HAP-1 (cell line): ENCODE data around the gene COA5.

ENCODE experiments used
- DNase-seq, 2 experiments: peaks; one replicate each; pipeline ENCODE4 v3.0.0-alpha.2; 2016 to 2020; ENCODE audit warnings: low spot score in 2 of 2
- H3K27me3 ChIP-seq: fragments of 250-450 bp; sonication (Bioruptor Pico); 2 replicates; pipeline ENCODE4 v1.5.1; 2020; ENCODE audit warnings: low read depth, mild to moderate bottlenecking, moderate library complexity
- H3K36me3 ChIP-seq: fragments of 250-450 bp; sonication (Bioruptor Pico); replicated peaks from 2 replicates; pipeline ENCODE4 v1.5.1; 2020; ENCODE audit warnings: mild to moderate bottlenecking
- H3K4me1 ChIP-seq: fragments of 250-450 bp; sonication (Bioruptor Pico); 2 replicates; pipeline ENCODE4 v1.5.1; 2020; ENCODE audit warnings: mild to moderate bottlenecking
- H3K4me3 ChIP-seq: fragments of 250-450 bp; sonication (Bioruptor Pico); 2 replicates; pipeline ENCODE4 v1.5.1; 2020; ENCODE audit warnings: mild to moderate bottlenecking, moderate library complexity
- H3K9me3 ChIP-seq: fragments of 250-450 bp; sonication (Bioruptor Pico); 2 replicates; pipeline ENCODE4 v1.5.1; 2020; ENCODE audit warnings: mild to moderate bottlenecking, moderate library complexity
- in situ Hi-C: fragments of 300-500 bp; cut with MboI; formaldehyde crosslinking; loops from 3 replicates; pipeline ENCODE4 v1.14.3; 2020; ENCODE audit warnings: low sequenced_read_pairs, inconsistent platforms, mixed read lengths

The COA5 gene

DNA sequence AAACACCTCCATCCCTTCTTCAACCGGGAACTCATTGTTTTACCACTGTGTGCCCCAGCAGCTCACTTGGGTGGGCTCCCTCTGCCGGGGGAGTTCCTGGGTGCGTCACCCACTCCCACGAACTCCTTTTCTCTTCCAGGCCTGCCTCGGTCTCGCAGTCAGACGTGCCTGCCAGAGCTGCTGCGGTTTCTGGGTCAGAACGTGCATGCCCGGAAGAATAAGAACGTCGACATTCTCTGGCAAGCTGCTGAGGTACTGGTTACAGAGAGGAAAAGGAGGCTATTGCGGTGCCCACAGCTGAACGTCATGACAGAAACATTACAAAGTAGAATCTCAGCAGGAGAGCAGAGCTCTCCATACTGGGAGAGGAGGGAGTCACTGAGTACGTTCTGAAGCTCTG is 35.6 kb downstream of the COA5 start:
- H3K36me3 ChIP-seq: peaks cover 24% of the 10 kb centered on the region
- in situ Hi-C loops: no loop called here

DNA sequence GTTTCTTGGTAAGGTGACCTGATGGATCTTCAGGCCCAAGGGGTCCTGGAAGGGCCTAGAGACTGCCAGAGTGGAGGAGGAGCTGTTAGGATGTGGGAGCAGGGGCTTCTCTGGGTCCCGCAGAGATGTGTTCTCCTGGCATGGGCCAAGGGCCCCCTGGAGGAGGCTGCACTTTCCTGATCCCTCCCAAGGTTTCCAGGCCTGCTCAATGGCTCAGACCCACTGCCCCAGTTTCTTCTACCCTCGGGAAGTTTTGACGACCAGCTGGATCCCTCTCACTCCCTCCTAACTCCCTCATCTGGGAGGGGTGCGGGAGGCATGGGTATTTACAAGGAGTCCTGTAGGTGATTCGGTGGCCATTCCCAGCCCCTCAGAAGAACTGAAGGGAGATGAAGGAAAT is 36.1 kb downstream of the COA5 start:
- DNase-seq: no peak
- Histone ChIP-seq H3K4me3 (no peak overlapping the region), H3K4me1 (no peaks in the 10 kb centered on the region), H3K36me3 (peaks cover 24% of the 10 kb centered on the region), H3K9me3 (no peaks in the 10 kb centered on the region), H3K27me3 (no peaks in the 10 kb centered on the region)
- in situ Hi-C loops: no loop called here

More for the DNA sequence above, 35.6 kb downstream of the COA5 start:
- no peak overlapping the region for H3K4me3 ChIP-seq
- H3K9me3 ChIP-seq: no peaks in the 10 kb centered on the region
- H3K27me3 ChIP-seq: no peaks in the 10 kb centered on the region
- no peaks in the 10 kb centered on the region for H3K4me1 ChIP-seq
- no peak for DNase-seq

DNA sequence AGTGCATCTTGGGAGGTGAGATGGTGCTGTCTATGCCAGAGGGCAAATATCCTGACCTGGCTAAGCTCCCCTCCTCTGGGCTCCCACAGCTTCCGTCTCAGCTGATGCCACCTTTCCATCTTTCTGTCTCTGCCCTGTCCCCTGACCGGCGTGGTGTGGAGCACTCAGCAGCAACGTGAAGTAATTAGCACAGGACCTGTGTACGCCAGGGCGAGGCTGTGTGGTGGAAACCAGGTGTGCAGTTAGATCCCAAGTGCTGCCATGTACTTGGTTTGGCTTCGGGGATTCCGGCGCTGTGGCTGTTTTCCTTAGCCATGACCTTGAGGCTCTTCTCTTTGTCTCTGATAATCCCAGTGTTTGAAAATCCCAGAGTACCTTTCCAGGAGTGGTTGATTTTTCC is 36.5 kb downstream of the COA5 start:
- no peak for DNase-seq
- peaks cover 24% of the 10 kb centered on the region for H3K36me3 ChIP-seq
- H3K4me1 ChIP-seq: no peaks in the 10 kb centered on the region
- no peaks in the 10 kb centered on the region for H3K9me3 ChIP-seq
- H3K27me3 ChIP-seq: no peaks in the 10 kb centered on the region
- no peak overlapping the region for H3K4me3 ChIP-seq
- in situ Hi-C loops: no loop called here

DNA sequence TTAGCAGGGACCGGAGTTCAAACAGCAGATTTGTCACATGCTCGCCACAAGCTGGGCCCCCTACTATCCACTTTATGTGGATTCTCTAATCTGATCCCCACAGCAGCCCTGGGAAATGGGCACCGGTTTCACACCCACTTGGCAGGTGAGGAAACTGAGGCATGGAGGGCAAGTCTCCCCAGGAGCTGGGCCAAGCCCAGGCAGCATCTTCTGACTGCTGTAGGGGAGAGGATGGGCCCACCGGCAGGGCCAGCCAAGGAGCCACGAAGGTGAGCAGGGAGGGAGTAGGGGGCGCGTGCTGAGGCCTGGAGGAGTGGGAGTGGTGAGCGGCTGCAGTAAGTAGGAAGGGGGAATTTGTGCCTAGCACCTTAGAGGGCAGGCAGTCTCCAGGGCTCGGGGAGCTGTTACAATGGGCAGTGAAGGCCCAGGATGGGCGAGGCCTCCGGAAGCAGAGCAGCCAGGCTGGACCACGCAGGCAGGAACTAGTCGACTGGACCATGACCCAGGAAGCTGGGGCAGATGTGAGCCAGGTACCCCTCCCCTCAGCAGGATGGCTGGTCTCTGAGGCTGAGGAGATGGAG is 37.1 kb downstream of the COA5 start:
- DNase-seq: no peak
- in situ Hi-C loops: no loop called here
- H3K27me3 ChIP-seq: no peaks in the 10 kb centered on the region
- H3K36me3 ChIP-seq: peaks cover 24% of the 10 kb centered on the region
- H3K4me3 ChIP-seq: no peak overlapping the region
- no peaks in the 10 kb centered on the region for H3K9me3 ChIP-seq
- H3K4me1 ChIP-seq: no peaks in the 10 kb centered on the region

DNA sequence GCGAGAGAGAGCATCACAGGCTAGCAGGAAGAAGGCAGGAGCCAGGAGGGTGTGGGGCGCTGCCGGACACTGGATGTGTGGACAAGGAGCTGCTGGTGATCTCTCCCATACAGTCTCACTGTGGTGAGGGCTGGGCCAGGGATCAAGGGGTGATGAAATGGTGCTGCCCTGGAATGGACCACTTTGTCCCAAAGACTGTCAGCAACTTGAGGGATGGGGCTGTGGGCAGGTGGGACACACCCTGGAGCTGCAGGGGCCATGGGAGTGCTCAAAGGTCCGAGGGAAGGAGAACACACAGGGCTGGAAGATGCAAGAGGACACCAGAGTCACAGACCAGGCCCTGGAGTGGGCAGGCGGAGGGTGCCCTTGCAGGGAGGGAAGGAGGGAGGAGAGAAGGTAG is 38.0 kb downstream of the COA5 start:
- H3K4me1 ChIP-seq: no peaks in the 10 kb centered on the region
- no peak overlapping the region for H3K4me3 ChIP-seq
- no peaks in the 10 kb centered on the region for H3K27me3 ChIP-seq
- in situ Hi-C loops: no loop called here
- peaks cover 24% of the 10 kb centered on the region for H3K36me3 ChIP-seq
- no peak for DNase-seq
- H3K9me3 ChIP-seq: no peaks in the 10 kb centered on the region

DNA sequence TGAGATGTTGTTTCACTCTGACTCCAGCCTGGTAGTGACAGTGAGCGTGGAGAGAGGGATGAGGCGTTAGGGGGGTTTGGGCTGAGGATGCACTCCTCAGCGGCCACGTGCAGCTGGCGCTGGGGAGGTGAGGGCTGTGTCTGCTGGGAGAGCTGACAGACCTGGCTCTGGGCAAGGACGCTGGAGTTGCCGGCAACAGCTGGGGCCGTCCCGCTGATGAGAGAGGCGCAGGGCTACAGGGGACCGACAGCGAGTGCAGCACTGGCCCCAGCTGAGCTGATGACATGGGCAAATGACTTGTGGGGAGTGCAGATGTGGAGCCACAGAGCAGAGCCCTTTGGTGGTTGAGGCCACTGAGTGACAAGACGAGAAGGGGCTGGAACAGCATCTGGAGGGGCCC is 38.4 kb downstream of the COA5 start:
- in situ Hi-C loops: no loop called here
- Histone ChIP-seq H3K36me3 (peaks cover 28% of the 10 kb centered on the region), H3K4me1 (no peaks in the 10 kb centered on the region), H3K9me3 (no peaks in the 10 kb centered on the region), H3K27me3 (no peaks in the 10 kb centered on the region), H3K4me3 (no peak overlapping the region)
- no peak for DNase-seq

DNA sequence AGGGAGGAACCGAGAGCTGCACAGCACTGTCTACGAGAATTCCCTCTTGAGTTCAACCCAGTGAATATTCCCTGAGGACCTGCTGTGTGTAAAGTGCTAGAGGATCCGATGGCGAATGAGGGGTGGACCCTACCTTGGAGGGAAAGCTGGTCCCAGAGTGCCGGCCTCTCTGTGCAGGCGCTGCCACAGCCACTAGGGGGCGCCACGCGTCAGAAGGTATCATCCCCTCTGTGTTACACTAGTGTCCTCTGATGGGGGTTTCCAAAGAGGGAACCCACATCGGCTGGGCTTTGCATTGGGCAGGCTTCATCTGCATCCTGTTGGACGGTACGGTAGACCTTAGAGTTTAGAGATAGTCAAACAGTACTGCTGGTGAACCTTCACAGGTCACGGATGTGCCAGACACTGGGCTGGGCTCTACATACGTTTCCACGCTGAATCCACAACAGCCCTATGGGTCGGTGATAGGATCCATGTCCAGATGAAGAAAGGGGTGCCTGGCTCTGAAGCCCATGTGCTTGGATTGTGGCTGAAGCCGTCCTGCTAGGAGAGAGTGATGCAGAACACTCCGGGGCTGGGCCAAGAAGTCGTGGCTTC is 39.0 kb downstream of the COA5 start:
- in situ Hi-C loops: no loop called here
- Histone ChIP-seq H3K27me3 (no peaks in the 10 kb centered on the region), H3K9me3 (no peaks in the 10 kb centered on the region), H3K4me3 (no peak overlapping the region), H3K4me1 (no peaks in the 10 kb centered on the region), H3K36me3 (peaks cover 33% of the 10 kb centered on the region)
- DNase-seq: peak in 1 of 2 experiments; percentile 77

DNA sequence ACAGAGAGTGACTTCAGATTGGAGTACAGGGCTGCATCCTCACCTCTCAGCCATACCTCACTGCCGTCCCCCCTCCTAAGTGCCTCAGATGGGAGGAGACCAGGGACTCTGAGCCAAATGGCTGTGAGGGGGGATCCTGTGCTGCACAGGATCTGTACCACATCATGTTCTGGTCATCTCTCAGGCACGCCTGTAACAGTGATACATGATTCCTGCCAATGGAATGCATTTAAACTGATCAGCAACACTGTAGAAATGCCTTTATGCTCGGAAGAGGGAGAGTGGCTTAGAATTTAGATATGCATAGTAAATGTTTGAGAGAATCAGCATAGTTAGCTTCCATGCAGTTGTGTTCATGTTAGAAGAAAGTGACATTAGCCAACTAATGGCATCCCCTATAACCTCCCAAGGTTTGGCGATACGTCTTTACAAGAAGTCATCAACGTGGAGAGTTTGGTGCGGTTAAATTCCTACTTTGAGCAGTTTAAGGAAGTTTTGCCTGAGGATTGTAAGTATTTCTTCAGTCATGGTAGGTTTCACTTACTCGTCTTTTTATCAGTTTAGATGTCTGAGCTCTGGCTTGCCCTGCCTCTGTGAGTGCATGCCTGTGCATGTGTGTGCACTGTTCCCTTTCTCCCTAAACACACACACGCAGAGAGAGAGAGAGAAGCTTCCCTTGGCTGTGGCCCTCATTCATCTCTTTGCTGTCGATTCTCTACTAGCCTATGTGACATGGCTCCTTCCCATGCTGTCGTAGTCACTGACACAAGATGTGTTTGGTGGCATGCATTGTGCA is 40.0 kb downstream of the COA5 start:
- in situ Hi-C loops: no loop called here
- Histone ChIP-seq H3K4me1 (no peaks in the 10 kb centered on the region), H3K4me3 (no peak overlapping the region), H3K27me3 (no peaks in the 10 kb centered on the region), H3K9me3 (no peaks in the 10 kb centered on the region), H3K36me3 (peaks cover 33% of the 10 kb centered on the region)
- no peak for DNase-seq

DNA sequence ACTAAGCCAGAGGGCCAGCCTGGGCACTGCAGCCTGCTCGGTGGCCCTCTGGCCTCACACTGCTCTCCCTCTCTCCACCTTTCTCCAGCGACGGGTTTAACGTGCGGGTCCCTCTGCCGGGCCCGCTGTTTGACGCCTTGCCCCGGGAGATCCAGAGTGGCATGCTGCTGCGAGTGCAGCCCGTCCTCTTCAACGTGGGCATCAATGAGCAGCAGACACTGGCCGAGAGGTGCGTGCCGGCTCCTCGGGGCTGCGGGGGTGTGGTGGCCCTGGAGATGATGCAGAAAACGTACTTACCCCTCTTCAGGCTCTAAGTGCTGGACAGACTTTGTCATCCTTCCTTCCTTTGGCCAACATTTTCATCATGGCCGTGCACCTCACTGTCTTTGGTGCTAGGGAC is 42.4 kb downstream of the COA5 start:
- Histone ChIP-seq H3K9me3 (no peaks in the 10 kb centered on the region), H3K36me3 (peaks cover 27% of the 10 kb centered on the region), H3K4me1 (no peaks in the 10 kb centered on the region), H3K27me3 (no peaks in the 10 kb centered on the region), H3K4me3 (no peak overlapping the region)
- in situ Hi-C loops: no loop called here
- DNase-seq: no peak

DNA sequence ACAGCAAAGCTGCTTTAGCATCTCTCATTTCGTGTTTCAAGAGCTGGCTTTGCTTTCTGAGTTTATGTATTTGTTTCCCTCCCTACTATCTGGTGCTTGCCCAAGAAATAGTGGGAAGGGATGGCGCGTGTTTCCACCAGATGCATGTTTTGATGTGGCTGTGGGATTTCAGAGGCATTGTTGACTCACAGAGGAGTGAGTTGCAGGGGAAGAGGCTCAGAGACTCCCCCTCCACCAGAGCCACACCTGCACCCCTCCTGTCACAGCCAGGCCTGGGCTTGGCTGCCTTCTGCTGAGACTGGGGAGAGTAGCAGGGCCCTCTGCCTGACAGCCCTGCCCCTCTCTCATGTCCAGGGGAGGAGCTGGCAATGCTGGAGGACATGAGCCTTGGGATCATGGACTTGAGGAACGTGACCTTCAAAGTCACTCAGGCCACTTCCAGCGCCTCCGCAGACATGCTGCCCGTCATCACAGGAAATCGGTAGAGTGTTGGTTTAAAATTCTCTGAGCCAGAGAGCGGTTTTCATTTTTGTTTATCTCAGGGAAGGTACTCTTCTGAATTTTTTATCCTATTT is 42.9 kb downstream of the COA5 start:
- H3K9me3 ChIP-seq: no peaks in the 10 kb centered on the region
- H3K4me1 ChIP-seq: no peaks in the 10 kb centered on the region
- DNase-seq: no peak
- no peaks in the 10 kb centered on the region for H3K27me3 ChIP-seq
- peaks cover 27% of the 10 kb centered on the region for H3K36me3 ChIP-seq
- in situ Hi-C loops: no loop called here
- no peak overlapping the region for H3K4me3 ChIP-seq

DNA sequence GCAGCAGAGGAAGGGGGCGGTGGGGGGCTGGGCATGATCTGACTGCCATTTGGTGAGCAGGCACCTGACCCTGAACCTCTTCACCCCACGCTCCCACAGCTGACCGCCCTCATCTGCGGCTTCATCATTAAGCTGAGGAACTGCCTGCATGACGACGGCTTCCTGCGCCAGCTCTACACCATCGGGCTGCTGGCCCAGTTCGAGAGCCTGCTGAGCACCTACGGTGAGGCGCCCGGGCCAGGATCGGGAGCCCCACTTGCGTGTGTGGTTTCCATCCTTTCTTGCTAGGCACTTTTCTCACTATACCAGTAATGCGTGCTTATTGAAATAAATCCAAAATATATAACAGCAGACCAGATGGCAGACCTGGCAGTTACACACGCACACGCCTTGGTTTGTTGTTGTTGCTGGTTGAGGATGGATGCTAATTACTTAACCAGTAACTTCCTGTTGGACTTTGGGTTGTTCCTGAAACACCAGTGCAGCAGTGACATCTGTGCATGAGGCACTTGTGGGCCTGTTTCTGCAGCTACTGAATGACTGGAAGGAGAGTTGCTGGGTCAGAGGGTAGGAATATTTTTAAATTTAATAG is 43.7 kb downstream of the COA5 start:
- H3K36me3 ChIP-seq: peaks cover 26% of the 10 kb centered on the region

DNA sequence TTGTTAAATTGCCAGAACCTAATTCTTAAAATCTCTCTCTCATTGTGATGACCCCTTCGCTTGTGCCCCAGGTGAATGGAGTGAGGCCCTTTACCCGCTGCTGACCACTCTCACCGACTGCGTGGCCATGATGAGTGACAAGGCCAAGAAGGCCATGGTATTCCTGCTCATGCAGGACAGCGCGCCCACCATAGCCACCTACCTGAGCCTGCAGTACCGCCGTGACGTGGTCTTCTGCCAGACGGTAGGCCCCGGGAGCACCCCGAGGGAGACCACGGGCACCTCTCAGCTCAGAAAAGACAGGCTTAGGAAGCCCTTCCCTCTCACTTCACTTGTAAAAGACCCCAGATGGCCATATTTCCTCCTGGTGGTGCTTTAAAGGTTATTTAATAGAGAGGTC is 44.9 kb downstream of the COA5 start:
- no peaks in the 10 kb centered on the region for H3K4me1 ChIP-seq
- no peaks in the 10 kb centered on the region for H3K9me3 ChIP-seq
- H3K27me3 ChIP-seq: no peaks in the 10 kb centered on the region
- no peak for DNase-seq
- H3K4me3 ChIP-seq: no peak overlapping the region
- peaks cover 14% of the 10 kb centered on the region for H3K36me3 ChIP-seq
- in situ Hi-C loops: no loop called here

More for the DNA sequence above, 43.7 kb downstream of the COA5 start:
- in situ Hi-C loops: no loop called here
- no peaks in the 10 kb centered on the region for H3K27me3 ChIP-seq
- no peaks in the 10 kb centered on the region for H3K9me3 ChIP-seq
- no peak overlapping the region for H3K4me3 ChIP-seq
- H3K4me1 ChIP-seq: no peaks in the 10 kb centered on the region
- DNase-seq: no peak

DNA sequence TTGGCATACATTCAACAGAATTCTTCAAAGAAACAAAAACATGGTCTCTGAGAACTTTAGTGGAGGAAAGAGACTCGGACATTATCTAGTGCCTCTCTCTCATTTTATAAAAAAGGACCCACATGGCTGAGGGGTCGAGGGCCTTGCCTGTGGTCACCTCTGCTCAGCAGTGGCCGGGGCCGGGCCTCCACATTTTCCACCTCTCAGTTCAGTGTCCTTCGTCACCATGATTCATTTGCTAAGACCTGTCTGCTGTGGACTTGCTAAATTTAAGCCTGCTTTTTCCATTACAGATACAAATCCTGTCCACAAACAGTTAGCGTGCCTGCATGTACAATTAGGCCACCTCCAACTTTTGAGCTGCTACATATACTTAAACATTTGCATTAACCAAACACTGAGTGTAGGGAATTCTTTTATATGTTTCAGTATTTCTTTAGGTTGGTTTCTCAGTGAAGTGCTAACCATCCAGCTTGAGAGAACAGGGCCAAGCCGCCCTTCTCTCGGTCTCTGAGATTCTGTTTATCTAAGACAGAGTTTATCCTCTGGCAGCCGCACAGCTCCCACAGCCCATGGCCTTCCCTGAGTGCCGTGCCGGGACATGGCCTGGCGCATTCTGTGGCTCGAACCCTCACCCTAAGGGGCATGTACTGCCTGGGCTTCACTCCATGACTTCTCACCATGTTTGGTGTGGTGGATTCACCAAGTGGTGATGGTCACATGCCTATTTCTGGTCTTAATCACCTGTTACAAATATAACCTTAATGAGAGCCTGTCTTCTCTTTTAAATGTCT is 46.2 kb downstream of the COA5 start:
- Histone ChIP-seq H3K27me3 (no peaks in the 10 kb centered on the region), H3K4me1 (no peaks in the 10 kb centered on the region), H3K36me3 (peaks cover 17% of the 10 kb centered on the region), H3K4me3 (no peak overlapping the region), H3K9me3 (no peaks in the 10 kb centered on the region)
- in situ Hi-C loops: no loop called here
- DNase-seq: no peak
